Uterus (tissue), 4 donors: Measurements from ENCODE around the gene NOVA2. TPM values are rescaled to one million over a fixed set of nuclear protein-coding genes. Genes with fewer than 3 reads are reported as not detected.

ENCODE experiments used
- DNase-seq, 2 donors: peaks; one replicate each; pipeline ENCODE4 v3.0.0-alpha.2; 2019 to 2020
- H3K27ac ChIP-seq, 2 donors: fragments of 200-600 bp; sonication (generic); 1 replicate in 1 of 2; 2 replicates in 1 of 2; pipeline ENCODE4 v1.5.1; 2016 to 2018
- H3K27me3 ChIP-seq, 2 donors: fragments of 200-600 bp; sonication (generic); one replicate each; pipeline ENCODE4 v1.5.1; 2018 to 2019; ENCODE audit warnings: control low read depth in 1 of 2
- H3K36me3 ChIP-seq, 2 donors: fragments of 200-600 bp; sonication (generic); one replicate each; pipeline ENCODE4 v1.5.1; 2019; ENCODE audit warnings: control low read depth in 1 of 2
- H3K4me1 ChIP-seq, 2 donors: fragments of 200-600 bp; sonication (generic); one replicate each; pipeline ENCODE4 v1.5.1; 2018 to 2019; ENCODE audit warnings: control low read depth in 1 of 2
- H3K4me3 ChIP-seq, 2 donors: fragments of 200-600 bp; sonication (generic); 1 replicate in 1 of 2; 2 replicates in 1 of 2; pipeline ENCODE4 v1.5.1; 2018 to 2019; ENCODE audit warnings: mild to moderate bottlenecking in 1 of 2
- H3K9me3 ChIP-seq, 2 donors: fragments of 200-600 bp; sonication (generic); one replicate each; pipeline ENCODE4 v1.5.1; 2019; ENCODE audit warnings: control low read depth in 1 of 2
- POLR2A ChIP-seq, 2 donors: fragments of 450-650 bp; IDR thresholded peaks; one replicate each; pipeline ENCODE4 v1.6.1; 2016; ENCODE audit warnings: antibody characterized with exemption in 2 of 2, mild to moderate bottlenecking in 1 of 2, moderate library complexity in 1 of 2
- intact Hi-C: fragments of 100-400 bp; cut with DNase I; formaldehyde crosslinking; loops from one replicate; pipeline ENCODE4 v1.15.1; 2023; ENCODE audit warnings: low total_unique reads
- total RNA-seq, 4 donors: library from RNA; depleted of rRNA in 3 of 4; stranded (reverse); fragments of >200 nt in 3 of 4; gene quantifications; one replicate each; pipeline versions ENCODE4 v1.1.0 to v1.2.4, GENCODE V29; 2014 to 2023
- TF ChIP-seq, protein P1 (sequence below), 4 experiments: fragments of 200-600 bp in 2 of 4; fragments of 450-650 bp in 2 of 4; sonication (generic) in 2 of 4; IDR thresholded peaks; one replicate each; pipeline ENCODE4 v1.5.1; 2016 to 2019; ENCODE audit warnings: antibody characterized with exemption in 4 of 4, mild to moderate bottlenecking in 2 of 4, moderate library complexity in 1 of 4
- donor health status: DM: yes; HTN: yes; CAD: no.

The NOVA2 gene
- total RNA-seq, 4 donors from 2014 or later: 1.5 to 17.6 (median 2.4) TPM

DNA sequence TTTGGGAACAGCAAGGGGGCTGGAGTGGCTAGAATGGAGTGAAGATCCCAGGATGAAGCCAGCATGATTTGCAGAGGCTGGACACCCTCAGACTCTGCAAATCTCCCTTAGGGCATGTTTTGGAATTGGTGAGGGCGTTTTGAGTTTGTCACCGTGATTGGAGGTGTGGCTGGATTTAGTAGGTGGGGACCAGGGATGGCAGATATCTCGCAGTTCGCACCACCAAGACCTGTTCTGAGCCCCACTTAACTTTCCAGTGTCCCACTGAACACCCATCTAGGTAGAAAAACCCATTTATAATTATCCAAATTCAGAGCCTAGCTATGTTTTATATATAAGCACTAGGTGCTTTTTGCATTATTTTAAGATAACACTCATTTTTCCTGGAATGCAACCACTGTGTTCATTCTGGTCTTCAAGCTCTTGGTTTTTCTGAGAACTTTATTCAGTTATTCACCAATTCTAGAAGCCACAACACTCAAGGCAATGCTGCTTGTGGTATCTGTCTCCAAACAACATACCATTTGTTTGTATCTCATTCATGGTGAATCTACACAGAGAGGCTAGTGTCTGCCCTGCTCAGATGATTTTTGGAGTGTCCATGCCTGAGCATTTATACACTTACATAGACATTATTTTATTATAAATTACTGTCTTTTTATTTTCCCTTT lies 56.1 kb downstream of the NOVA2 start:
- H3K4me1 ChIP-seq: no peaks in the 10 kb centered on the region
- H3K4me3 ChIP-seq: no peak overlapping the region
- intact Hi-C loops: no loop called here
- H3K27me3 ChIP-seq: no peaks in the 10 kb centered on the region
- H3K36me3 ChIP-seq: no peaks in the 10 kb centered on the region
- DNase-seq: no peak
- H3K27ac ChIP-seq: no peak overlapping the region
- no peaks in the 10 kb centered on the region for H3K9me3 ChIP-seq
- TF ChIP-seq, protein P1, sequence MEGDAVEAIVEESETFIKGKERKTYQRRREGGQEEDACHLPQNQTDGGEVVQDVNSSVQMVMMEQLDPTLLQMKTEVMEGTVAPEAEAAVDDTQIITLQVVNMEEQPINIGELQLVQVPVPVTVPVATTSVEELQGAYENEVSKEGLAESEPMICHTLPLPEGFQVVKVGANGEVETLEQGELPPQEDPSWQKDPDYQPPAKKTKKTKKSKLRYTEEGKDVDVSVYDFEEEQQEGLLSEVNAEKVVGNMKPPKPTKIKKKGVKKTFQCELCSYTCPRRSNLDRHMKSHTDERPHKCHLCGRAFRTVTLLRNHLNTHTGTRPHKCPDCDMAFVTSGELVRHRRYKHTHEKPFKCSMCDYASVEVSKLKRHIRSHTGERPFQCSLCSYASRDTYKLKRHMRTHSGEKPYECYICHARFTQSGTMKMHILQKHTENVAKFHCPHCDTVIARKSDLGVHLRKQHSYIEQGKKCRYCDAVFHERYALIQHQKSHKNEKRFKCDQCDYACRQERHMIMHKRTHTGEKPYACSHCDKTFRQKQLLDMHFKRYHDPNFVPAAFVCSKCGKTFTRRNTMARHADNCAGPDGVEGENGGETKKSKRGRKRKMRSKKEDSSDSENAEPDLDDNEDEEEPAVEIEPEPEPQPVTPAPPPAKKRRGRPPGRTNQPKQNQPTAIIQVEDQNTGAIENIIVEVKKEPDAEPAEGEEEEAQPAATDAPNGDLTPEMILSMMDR (IDR thresholded peaks at IDR 0.05): no peak
- TF ChIP-seq POLR2A (IDR thresholded peaks at IDR 0.05): no peak

DNA sequence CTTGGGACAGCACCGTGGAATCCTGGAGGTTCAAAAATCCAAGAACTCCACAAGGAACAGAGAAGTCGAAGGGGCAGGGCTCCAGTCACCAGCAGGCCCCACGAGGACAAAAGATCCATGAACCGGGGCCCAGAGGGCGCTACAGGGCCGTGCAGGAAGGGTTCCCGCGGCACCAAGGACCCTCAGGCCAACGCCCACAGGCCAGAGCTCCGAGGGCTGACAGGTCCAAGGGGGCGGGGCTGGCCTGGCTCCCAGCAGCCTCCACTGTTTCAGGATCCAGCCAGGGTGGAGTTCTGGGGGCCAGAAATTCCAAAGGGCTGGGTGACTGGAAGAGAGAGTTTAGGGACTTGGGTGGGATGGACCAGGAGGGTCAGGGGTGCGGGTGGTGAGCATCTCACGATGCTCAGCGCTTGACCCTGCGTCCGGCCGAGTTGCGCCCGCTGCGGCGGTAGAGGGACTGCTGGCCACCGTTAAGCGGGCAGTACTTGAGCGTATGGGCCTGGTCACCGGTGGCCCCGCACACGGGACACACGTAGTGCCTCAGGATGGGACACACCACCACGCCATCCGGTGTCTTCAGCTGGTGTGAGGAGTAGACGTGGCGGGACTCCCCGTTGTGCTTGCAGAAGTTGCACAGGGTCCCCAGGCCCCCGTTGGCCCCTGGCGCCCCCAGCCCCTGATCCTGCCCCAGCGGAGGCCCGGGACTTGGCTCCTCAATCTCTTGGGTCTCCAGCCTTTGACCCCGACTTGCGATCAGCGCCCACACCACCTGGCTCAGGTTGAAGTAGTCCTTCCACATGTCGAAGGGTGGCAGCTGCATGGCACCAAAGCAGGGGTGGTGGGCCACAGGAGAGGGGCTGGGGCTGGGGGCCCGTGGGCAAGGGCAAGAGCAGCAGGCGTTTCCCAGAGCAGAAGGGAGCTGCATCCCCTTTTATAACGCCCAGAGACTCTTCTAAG lies 59.5 kb downstream of the NOVA2 start, which contains the start of gene NANOS2:
Gene NANOS2 (minus strand): TSS at position 905 of the 957 bp plus-strand sequence. CDS start 85 bp downstream, at position 820.
- TF ChIP-seq POLR2A (IDR thresholded peaks at IDR 0.05): no peak
- TF ChIP-seq, protein P1 (IDR thresholded peaks at IDR 0.05): no peak
- intact Hi-C loops: no loop called here
- Histone ChIP-seq H3K9me3 (no peaks in the 10 kb centered on the region), H3K4me3 (no peak within 1 kb of the TSS), H3K27me3 (no peaks in the 10 kb centered on the region), H3K4me1 (no peaks in the 10 kb centered on the region), H3K36me3 (no peaks in the 10 kb centered on the region), H3K27ac (no peak within 1 kb of the TSS)
- no peak for DNase-seq

DNA sequence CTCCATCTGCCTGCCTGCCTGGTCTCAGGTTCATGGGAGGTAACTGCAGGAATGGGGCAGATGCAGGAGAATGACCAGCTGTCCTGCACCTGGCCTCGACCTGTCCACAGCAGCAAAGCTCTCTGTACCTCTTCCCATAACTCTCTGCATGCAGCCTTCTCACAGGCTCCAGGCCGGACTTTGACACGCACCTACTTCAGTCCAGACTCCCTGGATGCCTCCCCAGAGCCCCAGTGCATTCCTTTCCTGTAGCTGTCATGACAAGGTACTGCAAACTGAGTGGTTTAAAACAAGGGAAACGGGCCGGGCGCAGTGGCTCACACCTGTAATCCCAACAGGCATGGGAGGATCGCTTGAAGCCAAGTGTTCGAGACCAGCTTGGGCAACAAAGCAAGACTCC lies 62.4 kb downstream of the NOVA2 start:
- intact Hi-C loops: no loop called here
- no peaks in the 10 kb centered on the region for H3K27me3 ChIP-seq
- no peak for DNase-seq
- H3K4me3 ChIP-seq: no peak overlapping the region
- no peak overlapping the region for H3K27ac ChIP-seq
- TF ChIP-seq, protein P1 (IDR thresholded peaks at IDR 0.05): no peak
- no peak for TF ChIP-seq POLR2A (IDR thresholded peaks at IDR 0.05)
- no peaks in the 10 kb centered on the region for H3K4me1 ChIP-seq
- no peaks in the 10 kb centered on the region for H3K36me3 ChIP-seq
- H3K9me3 ChIP-seq: no peaks in the 10 kb centered on the region

DNA sequence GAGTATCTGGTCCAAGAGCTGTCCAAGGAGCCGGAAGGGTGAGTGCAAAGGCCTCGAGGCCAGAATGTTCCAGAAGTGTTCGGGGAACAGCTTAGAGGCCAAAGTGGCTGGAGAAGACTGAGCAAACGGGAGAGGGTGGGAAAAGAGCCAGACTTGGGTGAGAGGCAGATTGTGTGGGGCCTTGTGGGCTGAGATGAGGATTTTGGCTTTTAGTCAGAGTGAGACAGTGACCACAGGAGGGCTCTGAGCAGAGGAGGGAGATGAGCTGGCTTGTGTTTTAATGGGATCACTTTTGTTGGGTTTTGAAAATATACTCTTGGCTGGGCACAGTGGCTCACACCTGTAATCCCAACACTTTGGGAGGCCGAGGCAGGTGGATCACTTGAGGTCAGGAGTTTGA lies 64.7 kb downstream of the NOVA2 start:
- intact Hi-C loops: no loop called here

More for the DNA sequence above, 64.7 kb downstream of the NOVA2 start:
- H3K27ac ChIP-seq: no peak overlapping the region
- H3K4me1 ChIP-seq: no peaks in the 10 kb centered on the region
- no peaks in the 10 kb centered on the region for H3K27me3 ChIP-seq
- no peak for DNase-seq
- TF ChIP-seq, protein P1 (IDR thresholded peaks at IDR 0.05): no peak
- TF ChIP-seq POLR2A (IDR thresholded peaks at IDR 0.05): no peak
- no peaks in the 10 kb centered on the region for H3K9me3 ChIP-seq
- no peak overlapping the region for H3K4me3 ChIP-seq
- no peaks in the 10 kb centered on the region for H3K36me3 ChIP-seq
